ENCODE measurements around the gene PMM2.

Gene PMM2

DNA sequence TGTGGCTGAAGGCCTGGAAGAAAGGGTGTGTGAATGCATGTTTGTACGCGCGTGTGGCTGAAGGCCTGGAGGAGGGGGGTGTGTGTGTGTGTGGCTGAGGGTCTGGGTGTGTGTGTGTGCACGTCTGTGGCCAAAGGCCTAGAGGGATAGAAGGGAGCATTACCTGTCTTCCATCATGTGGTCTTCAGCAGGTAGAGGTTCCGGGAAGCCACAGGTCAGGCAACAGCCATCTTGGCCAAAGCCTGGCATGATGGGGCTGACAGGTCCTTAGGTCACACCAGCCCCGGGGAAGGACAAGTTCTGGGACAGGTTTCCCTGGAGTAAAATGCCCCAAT lies 89.8 kb downstream of the PMM2 start:
- peaks cover 16% of the 10 kb centered on the region for H3K4me1 ChIP-seq (ENCODE audit: insufficient read depth, low read length)
- H3K27me3 ChIP-seq (ENCODE audit: insufficient read depth, low read length): no peaks in the 10 kb centered on the region
- H2AFZ ChIP-seq (ENCODE audit: low read depth, low read length): no peak overlapping the region
- H3K36me3 ChIP-seq (ENCODE audit: insufficient read depth, low read length): peaks cover 42% of the 10 kb centered on the region
- no peak overlapping the region for H3K4me3 ChIP-seq (ENCODE audit: low read length)
- no peaks in the 10 kb centered on the region for H3K9me3 ChIP-seq (ENCODE audit: low read length)

DNA sequence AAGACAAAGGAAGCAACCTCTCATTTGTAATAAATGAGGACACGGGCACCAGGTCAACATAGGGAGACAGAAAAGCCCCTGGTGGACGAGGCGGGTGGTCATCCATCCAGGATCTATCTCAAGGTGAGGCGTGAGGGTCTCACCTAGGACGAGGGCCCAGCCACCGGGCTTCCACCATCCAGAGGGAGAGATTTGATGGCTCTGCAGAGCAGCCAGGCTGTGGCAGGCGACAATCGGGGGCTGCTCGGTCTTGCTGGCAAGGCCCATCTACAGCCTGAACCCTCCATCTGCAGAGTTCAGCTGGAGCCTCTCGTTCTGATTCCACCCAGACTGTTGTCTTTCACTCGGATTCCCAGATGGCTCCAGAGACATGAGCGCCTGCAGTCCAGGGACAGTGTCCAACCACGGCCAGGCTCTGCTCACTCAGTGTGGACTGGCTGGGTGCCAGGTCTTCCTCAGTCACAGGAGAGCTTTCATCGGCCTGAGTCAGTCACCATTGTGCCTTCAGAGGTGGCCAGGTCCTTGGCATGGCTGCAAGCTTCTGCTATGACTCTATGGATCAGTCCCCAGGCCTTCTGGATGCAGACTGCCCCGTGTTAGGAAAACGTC lies 90.4 kb downstream of the PMM2 start:
- Histone ChIP-seq H3K27me3 (ENCODE audit: insufficient read depth, low read length) (no peaks in the 10 kb centered on the region), H3K9me3 (ENCODE audit: low read length) (no peaks in the 10 kb centered on the region), H3K4me1 (ENCODE audit: insufficient read depth, low read length) (peaks cover 17% of the 10 kb centered on the region), H3K4me3 (ENCODE audit: low read length) (no peak overlapping the region), H2AFZ (ENCODE audit: low read depth, low read length) (no peak overlapping the region), H3K36me3 (ENCODE audit: insufficient read depth, low read length) (peaks cover 42% of the 10 kb centered on the region)

- Histone ChIP-seq H2AFZ (ENCODE audit: low read depth, low read length) (no peak overlapping the region), H3K4me1 (ENCODE audit: insufficient read depth, low read length) (peaks cover 22% of the 10 kb centered on the region), H3K27me3 (ENCODE audit: insufficient read depth, low read length) (no peaks in the 10 kb centered on the region), H3K36me3 (ENCODE audit: insufficient read depth, low read length) (peaks cover 52% of the 10 kb centered on the region), H3K4me3 (ENCODE audit: low read length) (no peak overlapping the region), H3K9me3 (ENCODE audit: low read length) (no peaks in the 10 kb centered on the region)
Observed at GRCh38 chr16:8888951-8889892, 91.6 kb downstream of the PMM2 start.

DNA sequence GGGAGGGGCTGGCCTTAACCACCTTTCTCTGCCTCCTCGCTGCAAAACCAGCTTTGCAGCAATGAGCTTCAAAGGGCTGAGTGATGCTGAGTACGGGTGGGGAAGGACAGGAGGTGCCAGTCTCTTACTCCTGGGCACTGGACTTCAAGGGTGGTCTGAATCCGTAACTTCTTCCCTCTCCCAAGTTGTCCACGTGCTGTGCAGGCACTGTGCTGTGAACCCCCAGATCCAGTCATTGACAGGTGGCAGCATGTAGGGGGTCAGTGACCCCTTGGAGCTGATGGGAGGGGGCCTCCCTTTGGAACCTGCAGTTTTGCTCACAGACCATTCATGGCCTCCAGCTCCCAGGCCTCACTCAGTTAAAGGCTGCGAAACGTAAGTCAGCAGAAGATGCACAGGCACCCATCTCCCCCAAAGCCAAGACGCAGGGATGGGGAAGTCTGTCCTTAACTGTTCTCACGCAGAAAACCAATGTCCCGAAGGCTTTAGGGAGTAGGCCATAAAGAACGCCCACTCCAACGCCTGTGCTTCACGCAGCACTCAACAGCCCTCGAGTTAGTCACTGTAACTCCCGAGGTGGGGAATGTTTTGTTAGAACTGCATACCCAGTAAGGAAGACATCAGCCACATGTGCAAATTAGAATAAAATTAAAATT lies 92.4 kb downstream of the PMM2 start:
- Histone ChIP-seq H3K4me3 (ENCODE audit: low read length) (no peak overlapping the region), H2AFZ (ENCODE audit: low read depth, low read length) (no peak overlapping the region), H3K4me1 (ENCODE audit: insufficient read depth, low read length) (peaks cover 22% of the 10 kb centered on the region), H3K27me3 (ENCODE audit: insufficient read depth, low read length) (no peaks in the 10 kb centered on the region), H3K36me3 (ENCODE audit: insufficient read depth, low read length) (peaks cover 60% of the 10 kb centered on the region), H3K9me3 (ENCODE audit: low read length) (no peaks in the 10 kb centered on the region)

GRCh38 chr16:8890549-8890921 lies 92.9 kb downstream of the PMM2 start:
- Histone ChIP-seq H3K4me3 (ENCODE audit: low read length) (no peak overlapping the region), H3K4me1 (ENCODE audit: insufficient read depth, low read length) (peaks cover 22% of the 10 kb centered on the region), H3K36me3 (ENCODE audit: insufficient read depth, low read length) (peaks cover 65% of the 10 kb centered on the region), H3K27me3 (ENCODE audit: insufficient read depth, low read length) (no peaks in the 10 kb centered on the region), H2AFZ (ENCODE audit: low read depth, low read length) (no peak overlapping the region), H3K9me3 (ENCODE audit: low read length) (no peaks in the 10 kb centered on the region)

- no peak overlapping the region for H2AFZ ChIP-seq (ENCODE audit: low read depth, low read length)
- H3K9me3 ChIP-seq (ENCODE audit: low read length): no peaks in the 10 kb centered on the region
- peaks cover 77% of the 10 kb centered on the region for H3K36me3 ChIP-seq (ENCODE audit: insufficient read depth, low read length)
- no peak overlapping the region for H3K4me3 ChIP-seq (ENCODE audit: low read length)
- H3K27me3 ChIP-seq (ENCODE audit: insufficient read depth, low read length): no peaks in the 10 kb centered on the region
- peaks cover 17% of the 10 kb centered on the region for H3K4me1 ChIP-seq (ENCODE audit: insufficient read depth, low read length)
Observed at GRCh38 chr16:8892101-8892575, 94.5 kb downstream of the PMM2 start.

- no peak overlapping the region for H3K4me3 ChIP-seq (ENCODE audit: low read length)
- H3K36me3 ChIP-seq (ENCODE audit: insufficient read depth, low read length): peaks cover 83% of the 10 kb centered on the region
- no peaks in the 10 kb centered on the region for H3K27me3 ChIP-seq (ENCODE audit: insufficient read depth, low read length)
- no peaks in the 10 kb centered on the region for H3K9me3 ChIP-seq (ENCODE audit: low read length)
- peaks cover 17% of the 10 kb centered on the region for H3K4me1 ChIP-seq (ENCODE audit: insufficient read depth, low read length)
- no peak overlapping the region for H2AFZ ChIP-seq (ENCODE audit: low read depth, low read length)
Observed at GRCh38 chr16:8893426-8893825, 95.8 kb downstream of the PMM2 start.

- Histone ChIP-seq H3K4me1 (ENCODE audit: insufficient read depth, low read length) (peaks cover 17% of the 10 kb centered on the region), H2AFZ (ENCODE audit: low read depth, low read length) (no peak overlapping the region), H3K27me3 (ENCODE audit: insufficient read depth, low read length) (no peaks in the 10 kb centered on the region), H3K36me3 (ENCODE audit: insufficient read depth, low read length) (peaks cover 86% of the 10 kb centered on the region), H3K4me3 (ENCODE audit: low read length) (no peak overlapping the region), H3K9me3 (ENCODE audit: low read length) (no peaks in the 10 kb centered on the region)
Observed at GRCh38 chr16:8893976-8894690, 96.5 kb downstream of the PMM2 start.

- Histone ChIP-seq H2AFZ (ENCODE audit: low read depth, low read length) (no peak overlapping the region), H3K4me3 (ENCODE audit: low read length) (no peak overlapping the region), H3K27me3 (ENCODE audit: insufficient read depth, low read length) (no peaks in the 10 kb centered on the region), H3K9me3 (ENCODE audit: low read length) (no peaks in the 10 kb centered on the region), H3K36me3 (ENCODE audit: insufficient read depth, low read length) (peaks cover 86% of the 10 kb centered on the region), H3K4me1 (ENCODE audit: insufficient read depth, low read length) (peaks cover 17% of the 10 kb centered on the region)
Observed at GRCh38 chr16:8894736-8895334, 97.2 kb downstream of the PMM2 start.

DNA sequence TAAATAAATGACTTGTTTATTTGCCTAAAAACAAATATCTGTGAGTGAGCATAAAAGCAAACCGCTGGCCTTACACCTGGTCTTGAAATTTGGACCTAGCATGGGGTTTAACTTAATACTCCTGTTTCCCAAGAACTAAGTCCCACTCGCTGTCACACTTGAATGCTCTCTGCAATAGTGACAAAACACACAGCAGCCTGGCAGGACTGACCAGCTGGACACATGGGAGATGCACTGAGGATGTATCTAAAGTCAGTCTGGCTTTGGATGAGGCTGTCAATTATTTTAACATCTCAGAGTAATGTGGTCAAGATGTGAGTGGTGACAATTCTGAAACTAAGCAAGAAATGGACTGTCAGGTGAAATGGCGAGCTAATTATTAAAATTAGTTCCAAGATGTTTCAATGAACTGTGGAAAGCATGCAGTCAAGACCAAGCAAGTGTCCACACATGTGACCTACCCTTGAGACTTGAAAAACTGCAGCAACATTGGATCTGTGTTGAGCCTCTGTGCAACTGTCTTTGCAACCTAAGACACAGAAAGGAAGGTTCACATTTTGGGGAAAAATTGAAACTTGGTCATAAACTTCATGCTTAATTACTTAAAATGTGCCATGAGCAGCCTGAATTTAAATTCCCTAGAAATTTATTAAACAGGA lies 101.2 kb downstream of the PMM2 start:
- Histone ChIP-seq H2AFZ (ENCODE audit: low read depth, low read length) (no peak overlapping the region), H3K36me3 (ENCODE audit: insufficient read depth, low read length) (peaks cover 95% of the 10 kb centered on the region), H3K9me3 (ENCODE audit: low read length) (no peaks in the 10 kb centered on the region), H3K4me3 (ENCODE audit: low read length) (no peak overlapping the region), H3K4me1 (ENCODE audit: insufficient read depth, low read length) (no peaks in the 10 kb centered on the region), H3K27me3 (ENCODE audit: insufficient read depth, low read length) (no peaks in the 10 kb centered on the region)

Measured in neuron (in vitro differentiated cells).